GM18505 (cell line): ENCODE results near the gene PRKCZ.

ENCODE experiments used
- ATAC-seq: cut with Tn5 transposase; IDR thresholded peaks from one replicate; pipeline ENCODE4 v1.9.1; 2021; ENCODE audit not compliant: unreplicated experiment
- POLR2A ChIP-seq: IDR thresholded peaks from 4 replicates; pipeline ENCODE4 v1.6.1; 2011; ENCODE audit warnings: borderline replicate concordance; ENCODE audit not compliant: insufficient read depth, insufficient read length; ENCODE audit errors: extremely low read depth

The PRKCZ gene

GRCh38 chr1:2181752-2182151, 131.5 kb downstream of the PRKCZ start:
- no peak for TF ChIP-seq POLR2A
- no peak for ATAC-seq

GRCh38 chr1:2182376-2182775, 132.2 kb downstream of the PRKCZ start:
- TF ChIP-seq POLR2A = no peak
- no peak for ATAC-seq

GRCh38 chr1:2183937-2184334, 133.7 kb downstream of the PRKCZ start:
- no peak for TF ChIP-seq POLR2A
- ATAC-seq = no peak

DNA sequence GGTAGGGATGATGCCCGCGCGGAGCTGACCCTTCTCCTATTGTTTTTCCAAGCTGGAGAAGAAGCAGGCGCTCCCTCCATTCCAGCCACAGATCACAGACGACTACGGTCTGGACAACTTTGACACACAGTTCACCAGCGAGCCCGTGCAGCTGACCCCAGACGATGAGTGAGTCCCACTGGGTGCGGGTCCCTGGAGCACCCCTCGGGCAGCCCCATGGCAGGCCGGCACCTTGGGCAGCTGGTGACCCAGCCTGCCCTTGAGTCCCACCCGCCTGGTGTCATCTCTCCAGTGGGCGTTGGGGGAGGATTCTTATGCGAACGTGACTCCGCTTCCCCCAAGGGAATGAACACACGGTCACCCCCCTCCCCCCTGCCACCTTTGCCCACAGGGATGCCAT, 134.3 kb downstream of the PRKCZ start:
- ATAC-seq = no peak

DNA sequence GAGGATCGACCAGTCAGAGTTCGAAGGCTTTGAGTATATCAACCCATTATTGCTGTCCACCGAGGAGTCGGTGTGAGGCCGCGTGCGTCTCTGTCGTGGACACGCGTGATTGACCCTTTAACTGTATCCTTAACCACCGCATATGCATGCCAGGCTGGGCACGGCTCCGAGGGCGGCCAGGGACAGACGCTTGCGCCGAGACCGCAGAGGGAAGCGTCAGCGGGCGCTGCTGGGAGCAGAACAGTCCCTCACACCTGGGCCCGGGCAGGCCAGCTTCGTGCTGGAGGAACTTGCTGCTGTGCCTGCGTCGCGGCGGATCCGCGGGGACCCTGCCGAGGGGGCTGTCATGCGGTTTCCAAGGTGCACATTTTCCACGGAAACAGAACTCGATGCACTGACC, 134.7 kb downstream of the PRKCZ start:
- ATAC-seq = no peak

More for the DNA sequence above, 134.3 kb downstream of the PRKCZ start:
- no peak for TF ChIP-seq POLR2A

DNA sequence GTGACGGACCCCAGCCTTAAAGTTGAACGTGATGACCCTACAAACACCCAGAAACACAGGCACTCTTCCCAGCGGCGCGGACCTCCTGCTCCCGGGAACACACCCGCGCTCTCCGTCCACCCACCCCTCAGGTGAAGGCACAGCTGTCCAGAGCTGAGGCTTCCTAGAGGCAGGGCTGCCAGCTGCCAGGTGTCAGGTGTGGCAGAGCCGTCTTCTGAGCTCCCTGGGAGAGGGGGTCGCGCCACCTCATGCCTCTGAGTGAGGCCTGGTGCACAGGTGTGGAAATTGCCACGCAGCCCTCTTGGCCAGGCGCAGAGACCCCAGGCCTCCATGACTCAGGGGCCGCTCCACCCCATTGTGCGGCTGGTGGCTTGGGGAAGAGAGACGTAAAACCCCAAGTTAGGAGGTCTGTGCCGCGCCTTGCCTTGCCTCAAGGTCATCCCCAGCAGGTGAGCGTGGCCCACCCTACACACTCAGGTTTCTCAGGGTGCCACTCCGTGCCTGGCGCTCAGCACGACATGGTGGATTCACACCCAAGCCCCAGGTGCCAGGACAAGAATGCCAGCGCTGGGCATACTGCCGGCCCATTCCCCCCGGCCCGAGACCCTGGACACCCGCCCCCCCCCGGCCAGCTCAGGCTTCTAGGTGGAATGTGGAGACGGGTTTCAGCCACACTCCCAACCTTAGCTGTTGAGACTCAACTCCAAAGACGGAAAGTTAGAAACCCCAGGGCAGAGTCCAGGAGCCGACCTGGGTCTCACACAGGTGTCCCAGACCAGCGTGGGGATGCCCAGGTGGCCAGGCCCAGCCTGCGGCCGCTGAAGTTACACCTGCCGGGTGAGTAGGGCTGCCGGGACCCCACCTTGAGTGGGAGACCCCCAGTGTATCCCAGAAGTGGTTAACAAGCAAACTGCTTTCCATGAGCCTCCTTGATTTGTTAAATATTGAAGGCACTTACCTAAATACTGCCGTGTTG, 136.0 kb downstream of the PRKCZ start:
- TF ChIP-seq POLR2A = no peak
- ATAC-seq = no peak

More for the DNA sequence above, 134.7 kb downstream of the PRKCZ start:
- TF ChIP-seq POLR2A = no peak

DNA sequence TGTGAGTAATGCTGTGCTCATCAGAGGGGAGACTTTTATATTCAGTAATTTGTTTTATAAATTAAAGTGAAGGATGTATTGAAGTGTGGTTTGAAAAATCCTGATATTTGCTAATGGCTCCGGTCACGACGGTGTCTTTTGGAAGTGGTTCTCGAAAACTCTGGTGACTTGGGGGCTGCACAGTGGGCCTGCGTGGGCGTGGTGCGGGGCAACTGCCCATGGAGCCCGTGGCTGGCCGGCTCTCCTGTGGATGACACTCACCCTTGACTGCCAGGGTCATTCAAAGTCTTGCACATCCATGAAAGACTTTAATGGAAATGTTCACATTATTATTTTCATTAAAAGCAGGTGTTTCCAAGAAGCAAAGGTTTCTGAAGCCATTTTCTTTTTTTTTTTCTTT, 136.7 kb downstream of the PRKCZ start:
- ATAC-seq = no peak
- TF ChIP-seq POLR2A = no peak

- no peak for TF ChIP-seq POLR2A
Measured at GRCh38 chr1:2187619-2188018, 137.4 kb downstream of the PRKCZ start.

DNA sequence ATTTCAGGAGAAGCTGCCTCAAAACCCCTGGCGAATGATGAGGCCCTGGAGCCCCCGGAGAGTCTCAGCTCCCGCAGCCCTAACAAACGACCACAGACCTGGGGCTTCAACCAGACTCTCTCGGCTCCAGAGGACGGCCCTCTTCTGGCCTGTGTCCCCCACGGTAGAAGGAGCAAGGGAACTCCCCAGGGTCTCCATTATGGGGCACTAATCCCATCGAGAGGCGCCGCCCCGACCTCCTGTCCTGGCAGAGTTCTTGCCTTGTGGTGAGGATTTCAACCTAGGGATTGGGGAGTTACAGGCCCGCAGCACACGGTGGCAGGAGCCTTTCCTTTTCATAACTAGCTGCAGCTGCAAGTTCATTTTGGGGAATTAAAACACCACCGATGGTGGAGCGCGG, 138.1 kb downstream of the PRKCZ start:
- no peak for TF ChIP-seq POLR2A
- no peak for ATAC-seq

More at GRCh38 chr1:2187619-2188018, 137.4 kb downstream of the PRKCZ start:
- ATAC-seq = no peak

GRCh38 chr1:2189459-2190425, 139.5 kb downstream of the PRKCZ start:
- TF ChIP-seq POLR2A = peak; percentile 19
- ATAC-seq = peak; percentile 34

GRCh38 chr1:2190491-2190976, 140.3 kb downstream of the PRKCZ start:
- no peak for ATAC-seq
- TF ChIP-seq POLR2A = no peak

- TF ChIP-seq POLR2A = no peak
- no peak for ATAC-seq
Measured at GRCh38 chr1:2192031-2192995, 142.1 kb downstream of the PRKCZ start.
